H1 (cell line): ENCODE results near the gene CDHR2. TPM values are rescaled to one million over a fixed set of nuclear protein-coding genes. Genes with fewer than 3 reads are reported as not detected.

Source experiments
- SUZ12 ChIP-seq: fragments of 200-600 bp; sonication (generic); IDR thresholded peaks from 2 replicates; pipeline ENCODE4 v1.6.1; 2012; ENCODE audit warnings: mild to moderate bottlenecking, inconsistent platforms, low read length, moderate library complexity, mixed read lengths
- polyA plus RNA-seq, 7 experiments: library from polyadenylated mRNA; depleted of rRNA in 3 of 7; stranded (reverse) in 5 of 7; unstranded in 2 of 7; fragments of >200 nt in 5 of 7; fragments of 200-250 nt in 2 of 7; gene quantifications; 1 replicate in 5 of 7; 2 replicates in 1 of 7; 4 replicates in 1 of 7; pipeline versions ENCODE4 v1.2.1 to v1.2.3, GENCODE V29; 2011 to 2013; ENCODE audit warnings: missing spikeins in 2 of 7, mixed read lengths in 2 of 7
- total RNA-seq: library from RNA; stranded (reverse); fragmentation: NEBNext Ultra II Directional; extraction: Animal tissue kit (Norgen Biotek cat#: 25700); gene quantifications from 2 replicates; pipeline ENCODE4 v1.2.1, GENCODE V29; 2021
- TF ChIP-seq, protein P1 (sequence below), 3 experiments: IDR thresholded peaks; 1 replicate in 2 of 3; 2 replicates in 1 of 3; pipeline versions ENCODE4 v1.5.1 to v1.6.1; 2011; ENCODE audit warnings: low read length in 3 of 3, mild to moderate bottlenecking in 3 of 3, inconsistent platforms in 2 of 3, low read depth in 1 of 3, moderate library complexity in 1 of 3; ENCODE audit not compliant: insufficient read depth in 1 of 3; ENCODE audit errors: control extremely low read depth in 1 of 3

CDHR2 gene
- total and polyA plus RNA-seq, 2 of the 8 experiments (the other 6 are each of a cell fraction or from before 2014, with no cell fraction given): 0.02 to 0.43 TPM

DNA sequence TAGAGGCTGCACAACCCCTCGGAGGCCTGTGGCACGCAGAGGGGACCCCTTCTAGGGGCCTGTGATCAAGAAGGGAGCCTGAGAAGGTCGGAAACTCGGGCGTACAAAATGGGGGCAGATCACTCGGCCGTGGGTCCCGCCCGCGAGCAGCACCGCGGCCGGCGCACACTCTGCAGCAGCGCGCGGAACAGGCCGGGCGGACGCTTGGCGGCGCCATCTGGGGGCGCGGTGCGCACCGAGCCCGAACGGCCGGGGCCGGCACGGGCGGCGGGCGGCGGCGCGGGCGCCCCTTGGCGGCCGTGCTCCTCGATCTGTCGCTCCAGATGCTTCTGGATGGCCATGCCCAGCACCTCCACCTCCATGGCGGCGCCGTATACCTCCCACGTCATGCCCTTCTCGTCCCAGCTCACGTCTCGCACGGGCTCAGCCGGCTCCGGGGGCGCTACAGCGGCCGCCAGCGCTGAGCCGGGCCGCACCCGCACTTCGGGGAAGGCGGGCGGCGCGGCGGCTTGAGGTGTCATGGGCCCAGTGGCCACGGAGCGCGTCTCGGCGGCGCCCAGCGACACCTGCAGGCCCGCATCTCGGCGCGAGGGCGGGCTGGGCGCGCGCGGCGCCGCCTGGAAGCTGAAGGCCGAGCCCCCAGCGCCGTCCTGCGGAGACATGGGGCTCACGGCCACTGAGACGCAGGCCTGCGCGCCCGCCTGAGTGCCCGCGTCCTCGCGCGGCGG is 47.7 kb downstream of the CDHR2 start (continued):
- TF ChIP-seq, protein P1, sequence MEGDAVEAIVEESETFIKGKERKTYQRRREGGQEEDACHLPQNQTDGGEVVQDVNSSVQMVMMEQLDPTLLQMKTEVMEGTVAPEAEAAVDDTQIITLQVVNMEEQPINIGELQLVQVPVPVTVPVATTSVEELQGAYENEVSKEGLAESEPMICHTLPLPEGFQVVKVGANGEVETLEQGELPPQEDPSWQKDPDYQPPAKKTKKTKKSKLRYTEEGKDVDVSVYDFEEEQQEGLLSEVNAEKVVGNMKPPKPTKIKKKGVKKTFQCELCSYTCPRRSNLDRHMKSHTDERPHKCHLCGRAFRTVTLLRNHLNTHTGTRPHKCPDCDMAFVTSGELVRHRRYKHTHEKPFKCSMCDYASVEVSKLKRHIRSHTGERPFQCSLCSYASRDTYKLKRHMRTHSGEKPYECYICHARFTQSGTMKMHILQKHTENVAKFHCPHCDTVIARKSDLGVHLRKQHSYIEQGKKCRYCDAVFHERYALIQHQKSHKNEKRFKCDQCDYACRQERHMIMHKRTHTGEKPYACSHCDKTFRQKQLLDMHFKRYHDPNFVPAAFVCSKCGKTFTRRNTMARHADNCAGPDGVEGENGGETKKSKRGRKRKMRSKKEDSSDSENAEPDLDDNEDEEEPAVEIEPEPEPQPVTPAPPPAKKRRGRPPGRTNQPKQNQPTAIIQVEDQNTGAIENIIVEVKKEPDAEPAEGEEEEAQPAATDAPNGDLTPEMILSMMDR (IDR thresholded peaks at IDR 0.05; ENCODE audit: control extremely low read depth in 1 of 3, insufficient read depth in 1 of 3, low read depth in 1 of 3, low read length in 3 of 3): peak in 2 of 3 experiments; percentile 54 to 75; a peak in 3 of 4 replicates
- TF ChIP-seq SUZ12: no peak; the same call in 1 of the 2 replicates
- TF ChIP-seq, all 59 proteins: peak for 13
